Measurements from ENCODE around the gene AGAP1.

The AGAP1 gene

DNA sequence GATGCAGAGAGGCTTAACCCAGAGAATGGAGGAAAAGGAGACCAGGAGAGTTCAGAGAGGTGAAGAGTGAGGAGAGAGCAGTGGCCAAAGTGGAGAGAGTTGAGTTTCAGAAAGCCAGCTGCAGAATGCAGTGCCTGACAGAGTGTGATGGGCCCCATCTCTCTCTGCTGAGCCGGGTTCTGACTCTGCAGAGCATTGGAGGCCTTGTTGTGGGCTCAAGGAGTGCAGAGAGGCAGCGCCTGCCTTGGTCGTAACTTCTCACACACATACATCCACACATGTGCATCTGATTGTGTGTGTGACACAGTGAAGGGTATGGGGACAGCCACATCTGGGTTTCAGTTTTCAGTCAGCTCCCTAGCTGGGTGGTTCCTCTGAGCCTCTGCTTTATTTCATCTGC lies 58.8 kb downstream of the AGAP1 start:
- DNase-seq: no peak

DNA sequence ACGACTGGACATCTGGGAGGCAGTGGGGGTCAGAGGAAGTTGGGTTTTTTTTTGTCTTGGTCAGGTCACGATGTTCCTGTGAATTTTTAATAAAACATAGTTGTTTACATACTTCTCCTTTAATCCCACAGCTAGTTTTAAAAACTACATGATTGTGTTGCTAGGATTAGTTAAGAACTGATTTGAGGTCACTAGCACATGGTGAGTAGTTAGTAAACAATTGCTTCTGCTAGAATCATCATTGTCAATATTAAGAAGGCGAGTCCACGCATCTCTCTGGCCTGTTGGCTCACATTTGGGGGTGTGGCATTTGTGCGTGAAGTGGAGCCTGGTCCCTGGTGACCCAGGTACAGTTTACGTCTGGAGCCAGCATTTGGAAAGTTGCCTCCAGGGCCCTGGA lies 59.4 kb downstream of the AGAP1 start:
- DNase-seq: no peak

DNA sequence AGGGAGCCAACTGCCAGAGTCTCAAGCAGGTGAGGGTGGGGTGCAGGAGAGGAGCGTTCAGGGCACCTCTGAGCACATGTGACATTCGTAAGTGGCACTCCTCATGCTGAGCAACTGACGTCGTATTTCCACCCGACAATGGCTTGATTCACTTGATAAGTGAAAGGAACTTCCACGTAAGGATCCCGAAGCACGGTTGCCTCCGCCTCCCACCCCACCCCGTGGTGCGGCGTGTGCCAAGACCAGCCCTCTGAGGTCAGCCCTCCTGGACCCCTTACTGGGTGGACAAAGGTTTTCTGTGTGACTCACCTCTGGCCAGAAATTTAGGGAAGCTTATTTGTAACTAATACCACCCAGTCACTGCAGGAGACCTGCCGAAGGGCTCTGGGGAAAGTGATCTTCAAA lies 59.9 kb downstream of the AGAP1 start:
- DNase-seq: no peak

GRCh38 chr2:235554385-235554784 lies 60.5 kb downstream of the AGAP1 start:
- no peak for DNase-seq

DNA sequence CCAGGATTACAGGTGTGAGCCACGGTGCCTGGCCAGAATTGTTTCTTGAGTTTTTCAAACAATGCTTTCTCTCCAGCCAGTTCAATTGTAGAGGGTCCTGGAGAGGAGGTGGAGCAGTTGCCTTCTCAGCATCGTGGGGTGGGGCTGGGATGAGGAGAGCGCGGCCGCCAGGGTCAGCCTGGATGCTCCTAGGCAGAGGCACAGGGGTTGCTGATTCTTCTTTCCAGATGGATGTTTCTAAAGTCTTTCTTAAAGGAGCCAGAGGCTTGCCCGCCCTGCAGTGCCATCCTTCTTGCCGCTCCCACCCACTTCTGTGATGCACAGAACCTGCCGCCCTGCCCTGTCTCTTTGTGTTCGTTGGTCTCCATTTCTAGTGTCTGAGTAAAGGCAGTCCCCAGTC lies 61.1 kb downstream of the AGAP1 start:
- no peak for DNase-seq

GRCh38 chr2:235555371-235555770 lies 61.5 kb downstream of the AGAP1 start:
- no peak for DNase-seq

- no peak for DNase-seq
These were observed 62.2 kb downstream of the AGAP1 start for GRCh38 chr2:235556086-235556485.

DNA sequence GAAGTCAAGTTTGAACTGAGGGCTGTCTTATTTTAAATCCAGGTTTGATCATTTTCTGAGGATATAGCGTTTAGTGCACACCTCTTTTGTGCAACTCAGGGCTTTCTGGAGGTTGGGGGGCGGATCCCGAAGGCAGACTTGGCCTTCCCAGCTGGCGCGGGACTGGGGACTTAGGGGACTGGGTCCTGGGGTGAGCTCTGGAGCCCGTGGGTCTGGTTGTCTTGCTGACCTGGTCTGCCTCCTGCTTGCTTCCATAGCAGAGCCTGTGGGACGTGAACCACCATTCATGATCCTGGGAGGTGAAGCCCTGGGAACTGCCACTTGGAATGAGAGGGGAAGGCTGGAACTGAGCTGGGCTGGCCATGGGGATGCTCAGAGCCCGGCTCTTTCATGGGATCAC lies 63.1 kb downstream of the AGAP1 start:
- DNase-seq: no peak

GRCh38 chr2:235557903-235558302 lies 64.1 kb downstream of the AGAP1 start:
- DNase-seq: no peak

DNA sequence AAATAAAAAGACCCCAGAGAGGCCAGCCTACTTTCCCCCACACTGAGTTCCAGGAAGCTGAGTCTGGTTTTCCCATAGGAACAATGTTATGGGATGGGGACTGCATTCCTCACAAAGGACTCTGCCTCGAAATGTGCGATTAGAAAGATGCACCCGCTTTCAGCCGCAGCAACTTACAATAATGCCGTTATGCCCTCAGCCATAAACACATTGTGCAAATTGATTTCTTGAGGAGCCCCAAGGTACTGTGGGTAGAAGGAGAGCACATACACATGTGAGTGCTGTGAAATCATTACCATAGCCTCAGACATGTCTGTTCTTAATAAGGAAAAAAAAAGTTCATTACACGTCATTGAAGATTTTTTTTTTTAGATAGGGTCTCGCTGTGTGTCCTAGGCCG lies 64.7 kb downstream of the AGAP1 start:
- DNase-seq: no peak

- no peak for DNase-seq
These were observed 66.5 kb downstream of the AGAP1 start for GRCh38 chr2:235560345-235560744.

- DNase-seq: no peak
These were observed 67.6 kb downstream of the AGAP1 start for GRCh38 chr2:235561450-235561849.

GRCh38 chr2:235562065-235562747 lies 68.4 kb downstream of the AGAP1 start:
- DNase-seq: no peak

DNA sequence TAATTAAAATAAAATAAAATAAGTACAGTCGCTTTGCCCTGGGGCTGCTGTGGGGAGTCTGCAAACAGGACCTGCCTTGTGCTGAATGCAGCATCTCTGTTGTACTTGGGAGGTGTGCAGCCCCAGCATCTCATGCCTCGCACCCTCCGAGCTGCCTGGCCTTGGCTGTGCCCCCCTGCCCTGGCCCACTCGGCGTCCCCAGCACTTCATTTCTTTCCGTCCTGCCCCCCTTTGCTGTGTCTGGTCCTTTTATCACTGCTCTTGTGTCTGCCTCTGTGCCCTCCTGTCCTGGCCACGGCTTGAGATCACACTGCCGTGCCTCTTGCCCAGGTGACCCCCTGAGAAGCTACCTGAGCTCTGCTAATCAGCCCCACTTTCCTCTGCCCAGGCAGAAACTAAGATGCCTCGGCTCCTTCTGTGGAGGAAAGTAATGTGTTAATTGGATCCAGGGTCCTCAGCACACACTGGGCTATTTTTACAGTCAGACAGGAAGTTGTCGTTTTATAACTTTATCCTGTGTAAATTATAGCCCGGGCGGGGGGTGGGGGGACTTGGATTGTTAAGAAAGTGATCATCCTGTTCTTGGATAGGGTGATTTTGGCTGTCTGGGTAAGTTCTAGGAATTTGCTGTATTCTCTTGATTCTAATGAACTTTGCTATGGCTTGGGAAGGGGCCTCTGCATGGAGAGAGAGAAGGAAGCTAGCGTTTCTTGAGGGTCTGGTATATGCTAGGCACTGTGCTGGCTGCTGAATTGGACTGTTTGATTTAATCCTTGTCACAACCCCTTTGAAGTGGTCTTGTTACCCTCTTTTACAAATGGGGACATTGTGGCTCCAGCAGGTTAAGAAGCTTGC lies 69.4 kb downstream of the AGAP1 start:
- no peak for DNase-seq

DNA sequence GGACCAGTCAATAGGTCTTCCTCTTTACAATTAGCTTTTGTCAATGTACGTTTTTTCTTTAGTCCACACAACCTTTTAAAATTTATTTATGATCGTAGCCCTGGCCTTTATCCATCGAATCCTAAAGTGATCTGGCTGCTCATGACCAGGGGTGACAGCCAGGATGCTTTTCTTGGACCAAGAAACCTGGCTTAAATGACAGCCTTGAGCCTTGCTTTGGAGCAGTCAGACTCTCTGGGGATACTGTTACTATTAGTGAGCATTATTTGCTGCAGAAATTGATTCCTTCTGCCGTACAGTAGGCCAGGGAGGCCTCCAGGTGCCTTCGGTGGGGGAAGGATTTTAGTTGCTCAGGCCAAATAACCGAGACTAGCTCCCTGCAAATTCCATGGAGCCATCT lies 70.2 kb downstream of the AGAP1 start:
- no peak for DNase-seq

DNA sequence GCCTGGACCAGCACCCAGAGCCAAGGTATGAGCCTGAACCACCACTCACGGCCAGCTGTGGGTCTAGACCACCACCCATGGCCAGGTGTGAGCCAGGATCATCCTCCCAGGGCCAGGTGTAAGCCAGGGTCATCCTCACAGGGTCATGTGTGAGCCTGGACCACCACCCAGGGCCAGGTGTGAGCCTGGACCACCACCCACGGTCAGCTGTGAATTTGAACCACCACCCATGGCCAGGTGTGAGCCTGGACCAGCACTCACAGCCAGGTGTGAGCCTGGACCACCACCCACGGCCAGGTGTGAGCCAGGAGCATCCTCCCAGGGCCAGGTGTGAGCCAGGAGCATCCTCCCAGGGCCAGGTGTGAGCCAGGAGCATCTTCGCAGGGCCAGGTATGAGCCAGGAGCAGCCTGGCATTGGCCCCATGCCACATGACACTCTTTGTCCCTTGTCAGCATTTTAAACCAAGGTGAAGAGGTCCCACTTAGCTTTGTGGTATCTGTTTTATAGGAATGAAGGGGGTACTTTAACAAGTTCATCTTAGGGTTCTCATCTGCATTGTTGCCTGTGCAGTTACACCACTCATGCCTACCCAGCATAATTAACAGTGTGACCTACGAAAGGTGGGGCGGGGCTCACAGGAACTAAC lies 71.2 kb downstream of the AGAP1 start:
- DNase-seq: no peak

DNA sequence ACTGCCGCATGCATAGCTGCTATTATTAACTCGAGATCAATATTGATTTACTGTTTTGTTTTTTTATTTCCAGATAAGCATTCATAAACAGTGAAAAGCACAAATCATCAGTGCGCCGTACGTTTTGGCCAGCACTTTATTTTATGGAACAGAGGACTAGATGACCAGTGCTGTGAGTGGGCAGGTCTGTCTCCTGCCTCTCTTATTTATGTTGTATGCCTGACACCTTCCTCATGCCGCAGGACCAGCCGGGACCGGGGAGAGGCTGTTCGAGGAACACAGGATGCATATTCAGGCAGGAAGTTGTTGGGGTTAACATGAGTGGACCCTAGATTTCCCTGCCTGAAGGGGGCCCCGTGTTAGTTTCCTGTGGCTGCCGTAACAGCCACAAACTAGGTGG lies 72.6 kb downstream of the AGAP1 start:
- no peak for DNase-seq

DNA sequence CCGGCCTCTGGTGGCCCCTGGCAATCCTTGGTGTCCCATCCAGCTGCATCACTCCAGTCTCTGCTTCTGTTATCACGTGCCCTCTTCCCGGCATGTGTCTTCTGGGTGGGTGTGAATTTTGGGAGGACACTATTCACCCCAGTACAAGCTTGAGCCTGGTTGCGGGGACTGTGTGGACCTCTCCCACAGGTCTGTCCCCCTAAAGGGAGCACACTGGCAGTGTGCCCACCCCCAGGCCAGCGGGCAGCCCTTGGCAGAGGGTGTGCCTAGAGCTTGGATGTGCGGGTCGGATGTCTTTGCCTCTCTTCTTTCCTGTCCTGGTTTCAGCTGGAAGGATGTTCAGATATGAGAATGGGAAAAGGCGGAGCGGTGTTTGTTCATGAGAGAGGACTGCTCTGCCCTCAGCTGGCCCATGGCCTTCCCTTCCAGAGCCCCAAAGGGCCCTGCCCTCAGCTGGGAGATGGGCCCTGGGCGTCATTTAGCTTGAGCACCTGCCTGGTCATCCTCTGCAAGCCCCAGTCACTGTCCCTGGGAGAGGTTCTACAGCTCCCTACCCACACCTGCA lies 73.2 kb downstream of the AGAP1 start:
- DNase-seq: no peak

GRCh38 chr2:235567842-235568241 lies 74.0 kb downstream of the AGAP1 start:
- no peak for DNase-seq

- DNase-seq: no peak
These were observed 74.6 kb downstream of the AGAP1 start for GRCh38 chr2:235568431-235568830.

GRCh38 chr2:235569837-235570236 lies 76.0 kb downstream of the AGAP1 start:
- no peak for DNase-seq

DNA sequence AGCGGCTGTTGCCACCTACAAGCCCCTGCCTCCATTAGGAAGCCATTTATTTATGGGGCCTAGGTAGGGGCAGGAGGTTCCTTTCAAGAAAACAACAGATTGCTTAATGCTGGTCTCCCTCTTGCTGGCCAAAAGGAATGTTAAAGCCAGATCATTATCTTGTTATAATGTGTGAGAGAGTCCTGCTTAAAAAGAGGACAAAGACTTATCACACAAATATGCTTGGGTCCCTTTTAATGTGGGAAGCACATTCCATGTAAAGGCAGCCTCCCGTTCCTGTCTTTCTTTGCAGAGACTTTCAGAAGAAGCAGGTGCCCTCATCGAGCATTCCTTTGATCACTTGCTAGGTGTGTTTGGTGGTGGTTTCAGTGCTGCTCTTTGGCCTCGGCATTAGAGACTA lies 76.4 kb downstream of the AGAP1 start:
- DNase-seq: no peak

- DNase-seq: no peak
These were observed 77.3 kb downstream of the AGAP1 start for GRCh38 chr2:235570966-235571692.

Data from activated CD4-positive, alpha-beta T cell treated with anti-CD3 and anti-CD28 coated beads, Interleukin-2, amount 50 U/mL, for 1 hour (primary cell).